ENCODE measurements around the gene CNGB1. TPM values are rescaled to one million over a fixed set of nuclear protein-coding genes. Genes with fewer than 3 reads are reported as not detected.

Gene CNGB1
- total RNA-seq, 1 experiment from 2014 or later: not detected

DNA sequence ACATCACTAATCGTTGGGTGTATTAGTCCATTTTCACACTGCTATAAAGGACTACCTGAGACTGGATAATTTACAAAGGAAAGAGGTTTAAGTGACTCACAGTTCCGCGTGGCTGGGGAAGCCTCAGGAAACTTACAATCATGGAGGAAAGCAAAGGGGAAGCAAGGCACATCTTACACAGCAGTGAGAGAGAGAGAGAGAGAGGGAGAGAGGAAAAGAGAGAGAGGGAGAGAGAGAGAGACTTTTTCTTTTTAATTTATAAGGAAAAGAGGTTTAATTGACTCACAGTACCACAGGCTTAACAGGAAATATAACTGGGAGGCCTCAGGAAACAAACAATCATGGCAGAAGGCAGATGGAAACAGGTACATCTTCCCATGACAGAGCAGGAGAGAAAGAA lies 41.7 kb downstream of the CNGB1 start:
- H3K27me3 ChIP-seq (ENCODE audit: insufficient read depth, low read length): no peaks in the 10 kb centered on the region
- intact Hi-C loops (cut with micrococcal nuclease): no loop called here
- no peaks in the 10 kb centered on the region for H3K9me3 ChIP-seq (ENCODE audit: control insufficient read depth in 1 of 2, insufficient read depth in 1 of 2, low read depth in 1 of 2, low read length in 2 of 2)
- H3K4me1 ChIP-seq (ENCODE audit: control insufficient read depth in 1 of 2, insufficient read depth in 2 of 2, low read length in 2 of 2): peaks cover 0 to 6% of the 10 kb centered on the region in 2 experiments; a peak in 1 of 4 replicates
- H3K9me2 ChIP-seq (ENCODE audit: insufficient read depth): no peaks in the 10 kb centered on the region
- RAD21 ChIA-PET (ENCODE audit: low non-redundant PET in 1 of 2, low total read pairs in 2 of 2, uncharacterized antibody in 2 of 2, unreplicated experiment in 2 of 2): no interaction called here
- POLR2A ChIA-PET: no interaction called here
- H4K20me1 ChIP-seq (ENCODE audit: insufficient read depth): no peaks in the 10 kb centered on the region
- no peak for DNase-seq (ENCODE audit: low read depth, low spot score)
- no peak overlapping the region for H3K4me3 ChIP-seq (replicated peaks in 1 of 2; ENCODE audit: low read depth in 1 of 2, low read length in 2 of 2)
- ATAC-seq: no peak
- H3K36me3 ChIP-seq (ENCODE audit: control insufficient read depth in 1 of 2, insufficient read depth in 2 of 2, low read length in 2 of 2): no peaks in the 10 kb centered on the region
- no peak overlapping the region for H3K9ac ChIP-seq (ENCODE audit: low read length)
- no peak overlapping the region for H3K27ac ChIP-seq (ENCODE audit: low read depth, low read length)
- no peaks in the 10 kb centered on the region for H3K79me2 ChIP-seq (ENCODE audit: insufficient read depth, low read length)
- CTCF ChIA-PET: no interaction called here
- no TSS peak for BruUV-seq (replicated peaks)
- TF ChIP-seq EZH2phosphoT487 (IDR thresholded peaks at IDR 0.05; ENCODE audit: borderline replicate concordance) (no peak), ATF3 (IDR thresholded peaks at IDR 0.05) (no peak), CBX3 (IDR thresholded peaks at IDR 0.05; ENCODE audit: low read depth) (no peak), ZFX (IDR thresholded peaks at IDR 0.05) (no peak), SP1 (IDR thresholded peaks at IDR 0.05; ENCODE audit: low read depth) (no peak), JUND (IDR thresholded peaks at IDR 0.05) (no peak), ZBTB33 (IDR thresholded peaks at IDR 0.05; ENCODE audit: extremely low read depth, insufficient replicate concordance, low read length) (no peak), MAX (IDR thresholded peaks at IDR 0.05) (no peak), REST (IDR thresholded peaks at IDR 0.05; ENCODE audit: low read depth) (no peak)
- H2AFZ ChIP-seq (ENCODE audit: low read depth, low read length, poor library complexity, severe bottlenecking): no peak overlapping the region
- H3K4me2 ChIP-seq (ENCODE audit: low read length): no peak overlapping the region

Data from HCT116 (cell line).